ENCODE measurements around the gene PLCZ1.

Gene PLCZ1

DNA sequence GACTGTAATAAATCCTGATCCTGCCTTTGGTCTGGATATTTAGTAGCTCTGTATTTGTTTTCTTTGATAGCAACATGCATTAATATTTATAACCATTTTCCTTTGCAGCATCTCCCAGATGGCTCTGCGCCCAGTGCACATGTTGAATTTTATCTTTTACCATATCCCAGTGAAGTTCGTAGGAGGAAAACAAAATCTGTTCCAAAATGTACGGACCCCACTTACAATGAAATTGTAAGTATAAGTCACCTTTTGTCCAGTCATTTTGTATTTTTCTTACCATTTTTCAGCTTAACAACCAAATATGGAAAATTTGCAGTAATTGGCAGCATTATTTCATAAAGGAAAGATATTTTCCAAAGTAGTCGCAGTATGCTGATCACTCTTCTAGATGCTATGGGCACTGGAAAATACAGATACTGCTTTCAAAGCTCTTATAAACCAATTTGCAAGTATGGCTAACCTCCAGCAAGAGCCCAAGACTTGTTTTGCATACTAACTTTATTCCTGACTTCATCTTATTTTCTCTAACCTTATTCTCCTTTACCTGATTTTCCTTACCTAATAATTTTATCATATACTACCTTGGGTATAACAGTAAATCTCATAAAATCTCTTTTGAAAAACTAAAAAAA is 97.4 kb downstream of the PLCZ1 start:
- Histone ChIP-seq H3K27me3 (ENCODE audit: insufficient read depth, low read length, poor library complexity) (no peaks in the 10 kb centered on the region), H4K20me1 (ENCODE audit: insufficient read depth, low read length) (no peaks in the 10 kb centered on the region), H3K27ac (ENCODE audit: low read length) (no peak overlapping the region), H3K4me2 (ENCODE audit: insufficient read depth, low read length) (no peak overlapping the region), H3K4me1 (ENCODE audit: insufficient read depth, low read length) (no peaks in the 10 kb centered on the region), H3K36me3 (ENCODE audit: insufficient read depth, low read length) (no peaks in the 10 kb centered on the region), H3K9me3 (ENCODE audit: insufficient read depth, low read length, severe bottlenecking) (no peaks in the 10 kb centered on the region), H3K4me3 (ENCODE audit: low read depth in 1 of 2, low read length in 2 of 2) (no peak overlapping the region), H3K79me2 (ENCODE audit: insufficient read depth, low read length) (no peaks in the 10 kb centered on the region), H3K9ac (ENCODE audit: low read depth, low read length) (no peak overlapping the region), H2AFZ (ENCODE audit: low read depth, low read length) (no peak overlapping the region)
- TF ChIP-seq, protein P1, sequence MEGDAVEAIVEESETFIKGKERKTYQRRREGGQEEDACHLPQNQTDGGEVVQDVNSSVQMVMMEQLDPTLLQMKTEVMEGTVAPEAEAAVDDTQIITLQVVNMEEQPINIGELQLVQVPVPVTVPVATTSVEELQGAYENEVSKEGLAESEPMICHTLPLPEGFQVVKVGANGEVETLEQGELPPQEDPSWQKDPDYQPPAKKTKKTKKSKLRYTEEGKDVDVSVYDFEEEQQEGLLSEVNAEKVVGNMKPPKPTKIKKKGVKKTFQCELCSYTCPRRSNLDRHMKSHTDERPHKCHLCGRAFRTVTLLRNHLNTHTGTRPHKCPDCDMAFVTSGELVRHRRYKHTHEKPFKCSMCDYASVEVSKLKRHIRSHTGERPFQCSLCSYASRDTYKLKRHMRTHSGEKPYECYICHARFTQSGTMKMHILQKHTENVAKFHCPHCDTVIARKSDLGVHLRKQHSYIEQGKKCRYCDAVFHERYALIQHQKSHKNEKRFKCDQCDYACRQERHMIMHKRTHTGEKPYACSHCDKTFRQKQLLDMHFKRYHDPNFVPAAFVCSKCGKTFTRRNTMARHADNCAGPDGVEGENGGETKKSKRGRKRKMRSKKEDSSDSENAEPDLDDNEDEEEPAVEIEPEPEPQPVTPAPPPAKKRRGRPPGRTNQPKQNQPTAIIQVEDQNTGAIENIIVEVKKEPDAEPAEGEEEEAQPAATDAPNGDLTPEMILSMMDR (IDR thresholded peaks at IDR 0.05; ENCODE audit: borderline replicate concordance, extremely low read depth, low read length, poor library complexity, severe bottlenecking) = no peak
- TF ChIP-seq EZH2 (IDR thresholded peaks at IDR 0.05; ENCODE audit: borderline replicate concordance, low read depth, low read length, severe bottlenecking) = no peak
- DNase-seq (no peak), ATAC-seq (ENCODE audit: insufficient read depth, low read depth) (no peak)

DNA sequence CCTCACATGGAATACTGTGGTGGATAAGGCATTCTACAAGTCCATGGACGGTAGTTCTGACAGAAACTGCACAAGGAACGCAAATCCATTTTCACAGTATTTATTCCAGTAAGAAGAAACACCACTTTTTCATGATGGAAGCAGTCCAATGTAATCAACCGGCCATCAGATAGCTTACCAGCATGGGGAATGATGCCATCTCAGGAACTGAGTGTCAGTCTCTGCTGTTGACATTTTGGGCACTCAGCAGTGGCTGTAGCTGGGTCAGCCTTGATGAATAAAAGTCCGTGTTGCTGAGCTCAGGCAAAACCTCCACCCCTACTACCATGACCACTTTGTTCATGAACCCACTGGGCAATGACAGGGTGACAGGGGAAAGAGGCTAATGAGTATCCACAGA is 103.4 kb downstream of the PLCZ1 start:
- no peak overlapping the region for H3K4me2 ChIP-seq (ENCODE audit: insufficient read depth, low read length)

More for the DNA sequence above, 103.4 kb downstream of the PLCZ1 start:
- TF ChIP-seq EZH2 (IDR thresholded peaks at IDR 0.05; ENCODE audit: borderline replicate concordance, low read depth, low read length, severe bottlenecking) = no peak
- TF ChIP-seq, protein P1 (IDR thresholded peaks at IDR 0.05; ENCODE audit: borderline replicate concordance, extremely low read depth, low read length, poor library complexity, severe bottlenecking) = no peak
- Histone ChIP-seq H3K79me2 (ENCODE audit: insufficient read depth, low read length) (no peaks in the 10 kb centered on the region), H3K27ac (ENCODE audit: low read length) (no peak overlapping the region), H3K36me3 (ENCODE audit: insufficient read depth, low read length) (no peaks in the 10 kb centered on the region), H3K4me3 (ENCODE audit: low read depth in 1 of 2, low read length in 2 of 2) (no peak overlapping the region), H3K9ac (ENCODE audit: low read depth, low read length) (no peak overlapping the region), H3K9me3 (ENCODE audit: insufficient read depth, low read length, severe bottlenecking) (no peaks in the 10 kb centered on the region), H3K4me1 (ENCODE audit: insufficient read depth, low read length) (no peaks in the 10 kb centered on the region), H4K20me1 (ENCODE audit: insufficient read depth, low read length) (no peaks in the 10 kb centered on the region), H2AFZ (ENCODE audit: low read depth, low read length) (no peak overlapping the region), H3K27me3 (ENCODE audit: insufficient read depth, low read length, poor library complexity) (no peaks in the 10 kb centered on the region)
- DNase-seq = no peak
- no peak for ATAC-seq (ENCODE audit: insufficient read depth, low read depth)

Measured in DND-41 (cell line).